ENCODE results near the gene SENP5.

The SENP5 gene

DNA sequence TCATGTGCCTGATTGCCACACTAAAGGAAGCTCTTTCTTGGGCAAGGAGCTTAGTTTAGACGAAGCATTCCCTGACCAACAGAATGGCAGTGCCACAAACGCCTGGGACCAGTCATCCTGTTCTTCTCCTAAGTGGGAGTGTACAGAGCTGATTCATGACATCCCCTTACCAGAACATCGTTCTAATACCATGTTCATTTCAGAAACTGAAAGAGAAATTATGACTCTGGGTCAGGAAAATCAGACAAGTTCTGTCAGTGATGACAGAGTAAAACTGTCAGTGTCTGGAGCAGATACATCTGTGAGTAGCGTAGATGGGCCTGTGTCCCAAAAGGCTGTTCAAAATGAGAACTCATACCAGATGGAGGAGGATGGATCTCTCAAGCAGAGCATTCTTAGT lies 18.4 kb downstream of the SENP5 start:
- H3K4me3 ChIP-seq (ENCODE audit: low read length, poor library complexity, severe bottlenecking) = no peak overlapping the region
- no peak for TF ChIP-seq EZH2phosphoT487 (IDR thresholded peaks at IDR 0.05; ENCODE audit: borderline replicate concordance)
- TF ChIP-seq, protein P1, sequence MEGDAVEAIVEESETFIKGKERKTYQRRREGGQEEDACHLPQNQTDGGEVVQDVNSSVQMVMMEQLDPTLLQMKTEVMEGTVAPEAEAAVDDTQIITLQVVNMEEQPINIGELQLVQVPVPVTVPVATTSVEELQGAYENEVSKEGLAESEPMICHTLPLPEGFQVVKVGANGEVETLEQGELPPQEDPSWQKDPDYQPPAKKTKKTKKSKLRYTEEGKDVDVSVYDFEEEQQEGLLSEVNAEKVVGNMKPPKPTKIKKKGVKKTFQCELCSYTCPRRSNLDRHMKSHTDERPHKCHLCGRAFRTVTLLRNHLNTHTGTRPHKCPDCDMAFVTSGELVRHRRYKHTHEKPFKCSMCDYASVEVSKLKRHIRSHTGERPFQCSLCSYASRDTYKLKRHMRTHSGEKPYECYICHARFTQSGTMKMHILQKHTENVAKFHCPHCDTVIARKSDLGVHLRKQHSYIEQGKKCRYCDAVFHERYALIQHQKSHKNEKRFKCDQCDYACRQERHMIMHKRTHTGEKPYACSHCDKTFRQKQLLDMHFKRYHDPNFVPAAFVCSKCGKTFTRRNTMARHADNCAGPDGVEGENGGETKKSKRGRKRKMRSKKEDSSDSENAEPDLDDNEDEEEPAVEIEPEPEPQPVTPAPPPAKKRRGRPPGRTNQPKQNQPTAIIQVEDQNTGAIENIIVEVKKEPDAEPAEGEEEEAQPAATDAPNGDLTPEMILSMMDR (conservative IDR thresholded peaks at IDR 0.05; ENCODE audit: low read length) = no peak

DNA sequence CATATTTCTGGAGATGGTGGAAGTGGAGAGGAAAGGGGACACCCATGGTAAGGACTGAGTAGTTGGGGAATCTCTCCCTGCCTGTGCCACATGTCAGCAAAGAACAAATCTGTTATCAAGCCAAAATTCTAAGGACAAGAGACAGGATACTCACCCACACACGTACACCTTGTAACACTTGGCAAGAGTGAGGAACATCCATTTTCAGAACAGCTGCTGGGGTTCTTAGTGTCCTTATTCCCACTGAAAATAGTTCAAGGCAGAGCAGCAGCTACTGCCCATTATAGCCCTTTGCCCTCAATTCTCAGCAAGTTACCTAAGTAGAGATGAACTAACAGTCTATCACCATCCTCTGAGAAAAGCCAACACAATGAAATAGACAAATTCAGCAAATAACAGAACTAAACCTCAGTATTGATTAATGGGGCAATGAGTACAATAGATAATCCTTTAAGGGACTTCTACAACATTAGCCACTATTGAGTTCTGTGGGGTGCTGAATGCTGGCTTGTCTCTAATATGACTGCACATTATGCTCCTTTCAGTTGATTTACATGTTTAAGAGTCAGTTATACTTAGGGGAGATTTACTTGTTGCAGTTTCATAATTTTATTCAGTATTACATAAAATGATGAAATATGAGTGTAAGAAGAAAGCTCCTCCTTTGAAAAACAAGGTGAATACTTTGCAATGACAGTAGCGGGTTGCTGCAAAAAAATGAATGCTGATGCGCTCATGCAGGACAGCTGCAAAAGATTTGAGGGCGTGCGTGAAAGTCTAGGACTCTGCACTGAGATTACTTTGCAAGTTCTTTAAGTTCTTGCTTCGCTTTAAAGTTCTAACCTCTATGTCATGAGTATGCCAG lies 22.4 kb downstream of the SENP5 start:
- Histone ChIP-seq H3K9me3 (ENCODE audit: insufficient read depth, low read depth, low read length) (no peaks in the 10 kb centered on the region), H3K79me2 (ENCODE audit: insufficient read depth, low read length) (peaks cover 59% of the 10 kb centered on the region), H3K36me3 (ENCODE audit: insufficient read depth, low read length) (peaks cover 46% of the 10 kb centered on the region; the same call in 1 of the 2 replicates), H3K4me2 (ENCODE audit: low read depth, low read length, poor library complexity, severe bottlenecking) (no peak overlapping the region), H3K27me3 (ENCODE audit: insufficient read depth, low read length, poor library complexity, severe bottlenecking) (no peaks in the 10 kb centered on the region), H3K9me2 (replicated peaks; ENCODE audit: low read depth, low read length) (no peaks in the 10 kb centered on the region), H3K4me3 (ENCODE audit: low read length, poor library complexity, severe bottlenecking) (no peak overlapping the region), H4K20me1 (ENCODE audit: insufficient read depth, low read length, poor library complexity, severe bottlenecking) (peaks cover 3% of the 10 kb centered on the region), H3K4me1 (ENCODE audit: insufficient read depth, low read length, poor library complexity, severe bottlenecking) (no peaks in the 10 kb centered on the region), H3K9ac (ENCODE audit: low read depth, low read length, poor library complexity, severe bottlenecking) (no peak overlapping the region), H3F3A (ENCODE audit: low read depth) (no peaks in the 10 kb centered on the region; the same call in 1 of the 2 replicates), H2AFZ (ENCODE audit: low read length) (no peak overlapping the region)
- TF ChIP-seq, protein P1 (conservative IDR thresholded peaks at IDR 0.05; ENCODE audit: low read length) = no peak
- no peak for TF ChIP-seq EZH2phosphoT487 (IDR thresholded peaks at IDR 0.05; ENCODE audit: borderline replicate concordance)

More for the DNA sequence above, 18.4 kb downstream of the SENP5 start:
- Histone ChIP-seq H3K4me1 (ENCODE audit: insufficient read depth, low read length, poor library complexity, severe bottlenecking) (no peaks in the 10 kb centered on the region), H3K36me3 (ENCODE audit: insufficient read depth, low read length) (peaks cover 48% of the 10 kb centered on the region; the same call in 1 of the 2 replicates), H3K79me2 (ENCODE audit: insufficient read depth, low read length) (peaks cover 66% of the 10 kb centered on the region), H2AFZ (ENCODE audit: low read length) (no peak overlapping the region), H3K9me3 (ENCODE audit: insufficient read depth, low read depth, low read length) (no peaks in the 10 kb centered on the region), H4K20me1 (ENCODE audit: insufficient read depth, low read length, poor library complexity, severe bottlenecking) (no peaks in the 10 kb centered on the region), H3K9me2 (replicated peaks; ENCODE audit: low read depth, low read length) (no peaks in the 10 kb centered on the region), H3K9ac (ENCODE audit: low read depth, low read length, poor library complexity, severe bottlenecking) (no peak overlapping the region), H3F3A (ENCODE audit: low read depth) (no peaks in the 10 kb centered on the region), H3K4me2 (ENCODE audit: low read depth, low read length, poor library complexity, severe bottlenecking) (no peak overlapping the region), H3K27me3 (ENCODE audit: insufficient read depth, low read length, poor library complexity, severe bottlenecking) (no peaks in the 10 kb centered on the region)

DNA sequence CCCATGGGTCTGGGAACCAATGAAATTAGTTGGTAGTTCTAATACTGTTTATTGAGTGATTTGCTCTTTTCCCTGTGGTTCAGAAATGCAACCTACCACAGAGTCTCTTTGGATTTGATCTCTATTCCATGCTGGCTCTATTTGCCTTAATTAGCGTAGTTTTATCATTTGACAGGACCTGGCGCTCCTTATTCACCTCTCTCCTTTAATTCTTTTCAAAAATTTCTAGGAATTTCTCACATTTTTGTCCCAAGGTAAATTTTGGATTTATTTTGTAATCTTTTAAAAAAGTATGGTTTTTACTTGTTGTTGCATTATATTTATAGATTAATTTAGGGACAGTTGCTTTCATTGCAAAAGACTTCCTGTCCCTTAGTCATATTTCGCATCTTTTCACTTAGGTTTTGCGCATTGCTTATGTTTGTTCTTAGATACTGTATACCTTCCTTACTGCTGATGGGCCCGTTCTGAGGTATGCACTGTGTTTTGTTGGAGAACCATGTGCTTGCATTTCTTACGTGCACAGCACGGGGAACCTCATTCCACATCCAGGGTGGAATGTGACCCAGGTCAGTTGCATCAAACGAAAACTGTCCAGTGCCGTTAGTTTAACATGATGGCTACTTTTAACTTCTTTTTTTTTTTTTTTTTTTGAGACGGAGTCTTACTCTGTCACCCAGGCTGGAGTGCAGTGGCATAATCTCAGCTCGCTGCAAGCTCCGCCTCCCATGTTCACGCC lies 27.0 kb downstream of the SENP5 start:
- Histone ChIP-seq H2AFZ (ENCODE audit: low read length) (no peak overlapping the region), H3K79me2 (ENCODE audit: insufficient read depth, low read length) (peaks cover 46% of the 10 kb centered on the region), H3K9ac (ENCODE audit: low read depth, low read length, poor library complexity, severe bottlenecking) (no peak overlapping the region), H3K4me3 (ENCODE audit: low read length, poor library complexity, severe bottlenecking) (no peak overlapping the region), H3K27me3 (ENCODE audit: insufficient read depth, low read length, poor library complexity, severe bottlenecking) (no peaks in the 10 kb centered on the region), H4K20me1 (ENCODE audit: insufficient read depth, low read length, poor library complexity, severe bottlenecking) (peaks cover 6% of the 10 kb centered on the region), H3K36me3 (ENCODE audit: insufficient read depth, low read length) (peaks cover 13% of the 10 kb centered on the region; the same call in 1 of the 2 replicates), H3K9me2 (replicated peaks; ENCODE audit: low read depth, low read length) (no peaks in the 10 kb centered on the region), H3K4me1 (ENCODE audit: insufficient read depth, low read length, poor library complexity, severe bottlenecking) (no peaks in the 10 kb centered on the region), H3K4me2 (ENCODE audit: low read depth, low read length, poor library complexity, severe bottlenecking) (no peak overlapping the region), H3F3A (ENCODE audit: low read depth) (no peaks in the 10 kb centered on the region; the same call in 1 of the 2 replicates), H3K9me3 (ENCODE audit: insufficient read depth, low read depth, low read length) (no peaks in the 10 kb centered on the region)
- TF ChIP-seq EZH2phosphoT487 (IDR thresholded peaks at IDR 0.05; ENCODE audit: borderline replicate concordance) = no peak
- TF ChIP-seq, protein P1 (conservative IDR thresholded peaks at IDR 0.05; ENCODE audit: low read length) = no peak

Measured in Loucy (cell line).